ENCODE data around the gene CSTF3. TPM values are rescaled to one million over a fixed set of nuclear protein-coding genes. Genes with fewer than 3 reads are reported as not detected.

CSTF3 gene
- total and polyA plus RNA-seq, 2 of the 4 experiments (the other 2 are of a cell fraction), result 14.5 to 23.4 TPM

DNA sequence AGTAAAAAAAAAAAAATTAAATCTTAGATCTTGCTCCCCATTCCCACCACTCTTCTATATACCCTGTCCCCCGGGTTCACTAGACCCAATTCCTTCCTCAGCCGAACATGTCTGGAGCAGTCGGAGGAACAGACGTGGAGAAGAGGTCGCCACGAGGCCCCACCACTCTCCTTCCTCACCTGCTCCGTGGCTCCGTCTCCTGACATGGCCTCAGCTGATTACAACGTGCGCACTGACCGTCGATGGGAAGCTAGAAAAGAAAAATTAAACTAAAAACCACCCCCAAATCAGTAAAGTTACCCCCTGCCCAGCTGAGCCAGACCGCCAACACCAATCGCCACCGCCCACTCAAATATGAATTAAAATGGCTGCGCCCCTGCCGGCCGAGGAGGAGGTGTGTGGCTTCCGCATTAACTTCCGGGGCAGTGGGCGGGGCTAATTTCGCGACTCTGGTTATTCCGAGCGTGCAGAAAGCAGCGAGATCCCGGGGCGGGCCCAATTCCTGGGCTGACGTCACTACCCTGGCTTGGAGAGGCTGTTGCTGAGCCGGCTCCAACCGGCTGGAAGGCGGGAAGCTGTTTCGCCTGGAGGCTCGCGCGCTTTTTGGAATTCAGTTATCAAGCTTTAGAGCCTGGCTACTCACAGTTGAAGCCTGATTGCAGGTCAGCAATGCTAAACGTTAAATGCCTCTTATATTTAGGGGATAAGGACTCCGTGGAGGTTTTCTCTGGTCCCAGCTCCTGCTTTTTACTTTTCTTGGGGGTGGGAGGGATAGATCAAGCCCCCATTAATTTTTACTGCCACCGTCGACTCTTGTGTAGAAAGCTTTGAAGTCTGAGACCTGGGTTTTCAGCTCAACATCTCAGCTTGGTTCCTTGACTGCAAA is at the start of gene CSTF3 (continued):
- TF ChIP-seq MAFK (IDR thresholded peaks at IDR 0.05; ENCODE audit: low read depth, low read length) (no peak; the same call in 1 of the 2 replicates), MXI1 (IDR thresholded peaks at IDR 0.05; ENCODE audit: borderline replicate concordance, low read depth, low read length) (peak; percentile 74; the same call in 1 of the 2 replicates), RAD21 (IDR thresholded peaks at IDR 0.05; ENCODE audit: low read length) (no peak; the same call in 1 of the 2 replicates)
- TF ChIP-seq, protein P1, sequence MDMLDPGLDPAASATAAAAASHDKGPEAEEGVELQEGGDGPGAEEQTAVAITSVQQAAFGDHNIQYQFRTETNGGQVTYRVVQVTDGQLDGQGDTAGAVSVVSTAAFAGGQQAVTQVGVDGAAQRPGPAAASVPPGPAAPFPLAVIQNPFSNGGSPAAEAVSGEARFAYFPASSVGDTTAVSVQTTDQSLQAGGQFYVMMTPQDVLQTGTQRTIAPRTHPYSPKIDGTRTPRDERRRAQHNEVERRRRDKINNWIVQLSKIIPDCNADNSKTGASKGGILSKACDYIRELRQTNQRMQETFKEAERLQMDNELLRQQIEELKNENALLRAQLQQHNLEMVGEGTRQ (IDR thresholded peaks at IDR 0.05; ENCODE audit: low read depth, low read length), result no peak

DNA sequence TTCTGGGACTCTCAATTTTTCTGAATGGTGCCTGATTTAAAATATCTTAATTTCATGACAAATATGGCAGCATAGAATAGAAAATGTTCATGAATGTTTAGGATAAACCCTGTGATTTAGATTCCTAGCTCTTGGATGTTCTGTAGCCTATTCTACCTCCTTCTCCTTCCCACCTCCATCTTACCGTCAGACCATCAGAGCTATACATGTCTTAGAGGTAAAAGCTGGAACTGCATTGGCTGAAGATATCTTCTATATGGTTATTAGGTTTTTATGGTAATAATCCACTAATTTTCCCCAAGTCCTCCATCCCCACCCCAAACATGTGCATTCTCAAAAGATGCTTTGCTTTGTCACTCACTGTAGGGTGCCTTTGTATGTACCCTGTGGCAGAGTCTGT is 46.9 kb upstream of the CSTF3 start:
- no peak overlapping the region for H4K8ac ChIP-seq (ENCODE audit: low read depth in 2 of 2, low read length in 2 of 2)
- ChIA-PET CTCF (interaction anchor here (1.4 kb wide), 1 partner anchor 14 kb away, joined by 3 read pairs; no protein-coding TSS in a partner anchor), POLR2A (ENCODE audit: unreplicated experiment) (no interaction called here)
- no peak overlapping the region for H3K27ac ChIP-seq (ENCODE audit: insufficient read depth, low read length)
- no peak overlapping the region for H3K4me3 ChIP-seq (ENCODE audit: insufficient read depth, low read depth, low read length)
- no peak overlapping the region for H3K18ac ChIP-seq (ENCODE audit: low read depth, low read length)
- WGBS, 2 experiments (ENCODE audit: extremely low coverage in 2 of 2, insufficient read length in 1 of 2), result no CpG with 5 or more reads among the region's 1 CpG
- H3K27me3 ChIP-seq (ENCODE audit: control insufficient read depth, insufficient read depth, low read length), result no peaks in the 10 kb centered on the region
- intact Hi-C loops (cut with micrococcal nuclease), result no loop called here
- no peaks in the 10 kb centered on the region for H3K79me1 ChIP-seq (ENCODE audit: low read depth in 1 of 2, low read length in 2 of 2)
- H3K4ac ChIP-seq (ENCODE audit: low read depth, low read length), result no peak overlapping the region
- no peak overlapping the region for H3K23ac ChIP-seq (ENCODE audit: low read depth, low read length)
- in situ Hi-C loops (cut with MboI; ENCODE audit: low sequenced_read_pairs), result no loop called here
- DNase-seq, result no peak
- no peak overlapping the region for H4K91ac ChIP-seq (ENCODE audit: insufficient read depth, low read depth, low read length)
- H3K9me1 ChIP-seq (ENCODE audit: insufficient read depth, low read length), result no peaks in the 10 kb centered on the region; the same call in 1 of the 2 replicates
- dilution Hi-C loops (cut with HindIII; ENCODE audit: low sequenced_read_pairs, unreplicated experiment), result no loop called here
- H2BK20ac ChIP-seq (ENCODE audit: low read depth, low read length), result no peak overlapping the region
- no peak overlapping the region for H3K9ac ChIP-seq (ENCODE audit: low read depth, low read length)
- H3K14ac ChIP-seq (replicated peaks; ENCODE audit: low read depth, low read length), result no peak overlapping the region
- ATAC-seq (ENCODE audit: low read depth), result no peak
- H2BK120ac ChIP-seq (ENCODE audit: low read depth, low read length), result no peak overlapping the region
- H2AK9ac ChIP-seq (replicated peaks; ENCODE audit: low read depth, low read length, poor library complexity), result no peak overlapping the region
- no TSS peak for BruUV-seq (replicated peaks)
- no peaks in the 10 kb centered on the region for H4K20me1 ChIP-seq (ENCODE audit: insufficient read depth, low read length)
- H3K9me3 ChIP-seq (ENCODE audit: control insufficient read depth, insufficient read depth, low read length), result no peaks in the 10 kb centered on the region
- H4K5ac ChIP-seq (ENCODE audit: low read depth, low read length), result no peak overlapping the region
- no peak overlapping the region for H3K4me2 ChIP-seq (ENCODE audit: low read depth, low read length)
- no peak overlapping the region for H2AFZ ChIP-seq (replicated peaks; ENCODE audit: low read length, poor library complexity)
- no peak overlapping the region for H3K56ac ChIP-seq (ENCODE audit: extremely low read depth, insufficient read depth, low read length)
- no peaks in the 10 kb centered on the region for H3K36me3 ChIP-seq (ENCODE audit: control insufficient read depth, insufficient read depth, low read length)
- no peak overlapping the region for H2BK5ac ChIP-seq (ENCODE audit: low read depth, low read length, poor library complexity, severe bottlenecking)
- H3K4me1 ChIP-seq (ENCODE audit: control insufficient read depth, insufficient read depth, low read length), result peaks cover 4% of the 10 kb centered on the region; the same call in 1 of the 2 replicates
- no peak overlapping the region for H2BK15ac ChIP-seq (ENCODE audit: low read depth, low read length)
- H2AK5ac ChIP-seq (ENCODE audit: low read depth, low read length), result no peak overlapping the region
- TF ChIP-seq SMC3 (IDR thresholded peaks at IDR 0.05; ENCODE audit: low read depth, low read length) (no peak), BHLHE40 (IDR thresholded peaks at IDR 0.05; ENCODE audit: low read depth, low read length) (no peak), CEBPB (IDR thresholded peaks at IDR 0.05; ENCODE audit: low read depth, low read length) (no peak), NFE2L2 (IDR thresholded peaks at IDR 0.05; ENCODE audit: low read depth, low read length) (no peak), RAD21 (IDR thresholded peaks at IDR 0.05; ENCODE audit: low read length) (no peak), MXI1 (IDR thresholded peaks at IDR 0.05; ENCODE audit: borderline replicate concordance, low read depth, low read length) (no peak), CHD1 (IDR thresholded peaks at IDR 0.05; ENCODE audit: low read depth, low read length) (no peak), RFX5 (IDR thresholded peaks at IDR 0.05; ENCODE audit: low read depth, low read length) (no peak), FOS (IDR thresholded peaks at IDR 0.05; ENCODE audit: low read depth, low read length) (no peak), RCOR1 (IDR thresholded peaks at IDR 0.05; ENCODE audit: insufficient replicate concordance, low read length) (no peak)
- TF ChIP-seq, protein P2, sequence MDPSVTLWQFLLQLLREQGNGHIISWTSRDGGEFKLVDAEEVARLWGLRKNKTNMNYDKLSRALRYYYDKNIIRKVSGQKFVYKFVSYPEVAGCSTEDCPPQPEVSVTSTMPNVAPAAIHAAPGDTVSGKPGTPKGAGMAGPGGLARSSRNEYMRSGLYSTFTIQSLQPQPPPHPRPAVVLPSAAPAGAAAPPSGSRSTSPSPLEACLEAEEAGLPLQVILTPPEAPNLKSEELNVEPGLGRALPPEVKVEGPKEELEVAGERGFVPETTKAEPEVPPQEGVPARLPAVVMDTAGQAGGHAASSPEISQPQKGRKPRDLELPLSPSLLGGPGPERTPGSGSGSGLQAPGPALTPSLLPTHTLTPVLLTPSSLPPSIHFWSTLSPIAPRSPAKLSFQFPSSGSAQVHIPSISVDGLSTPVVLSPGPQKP (IDR thresholded peaks at IDR 0.05; ENCODE audit: borderline replicate concordance, low read depth, low read length), result no peak
